HCT116 (cell line): ENCODE measurements around the gene PNPLA5. TPM values are rescaled to one million over a fixed set of nuclear protein-coding genes. Genes with fewer than 3 reads are reported as not detected.

ENCODE experiments used
- ATAC-seq: fragments of 200-7000 bp; cut with Tn5 transposase; 2 replicates; pipeline ENCODE4 v1.9.1; 2020; ENCODE audit warnings: mild to moderate bottlenecking, moderate library complexity
- BruUV-seq: library from RNA; stranded (reverse); fragments of 400-500 nt; replicated peaks from 2 replicates; lab custom pipeline; 2021; lab: Mats Ljungman, UMichigan
- CTCF ChIA-PET: fragments of 300-600 bp; sonication (Branson Sonifier 250); formaldehyde crosslinking; loops from one replicate; lab custom pipeline; 2021; ENCODE audit warnings: antibody characterized with exemption; lab: Charles Lee
- POLR2A ChIA-PET: fragments of 300-600, 350-600 bp; sonication (Branson Sonifier 250); formaldehyde crosslinking; loops from one replicate; lab custom pipeline; 2021; ENCODE audit warnings: antibody characterized with exemption; lab: Charles Lee
- RAD21 ChIA-PET, 2 experiments: fragments of 300-600 bp; sonication (Branson Sonifier 250); formaldehyde crosslinking; loops; one replicate each; lab custom pipeline; 2023; ENCODE audit warnings: low total read pairs in 2 of 2; ENCODE audit not compliant: uncharacterized antibody in 2 of 2, unreplicated experiment in 2 of 2, low non-redundant PET in 1 of 2; lab: Charles Lee
- DNase-seq: peaks from one replicate; pipeline ENCODE4 v3.0.0-alpha.2; 2010; ENCODE audit warnings: low read depth, low spot score
- H2AFZ ChIP-seq: fragments of 200-600 bp; shearing (Covaris generic), sonication (generic); 2 replicates; pipeline ENCODE4 v1.6.1; 2017; ENCODE audit warnings: low read depth, mixed run types, mixed read lengths, antibody characterized with exemption, low read length; ENCODE audit not compliant: poor library complexity, severe bottlenecking
- H3K27ac ChIP-seq: 2 replicates; pipeline ENCODE4 v1.5.1; 2012; ENCODE audit warnings: low read depth, low read length
- H3K27me3 ChIP-seq: fragments of 200-600 bp; sonication (generic); 2 replicates; pipeline ENCODE4 v1.6.1; 2016; ENCODE audit warnings: mixed run types, low read length, mixed read lengths; ENCODE audit not compliant: insufficient read depth
- H3K36me3 ChIP-seq, 2 experiments: fragments of 200-500 bp in 1 of 2; fragments of 200-600 bp in 1 of 2; sonication (Bioruptor generic) in 1 of 2; sonication (generic) in 1 of 2; 2 replicates each; pipeline versions ENCODE4 v1.5.1 to v1.6.1; 2014 to 2016; ENCODE audit warnings: low read length in 2 of 2, inconsistent platforms in 1 of 2, mixed read lengths in 1 of 2, mixed run types in 1 of 2; ENCODE audit not compliant: insufficient read depth in 2 of 2, control insufficient read depth in 1 of 2
- H3K4me1 ChIP-seq, 2 experiments: fragments of 200-600 bp in 1 of 2; sonication (generic) in 1 of 2; 2 replicates each; pipeline versions ENCODE4 v1.5.1 to v1.6.1; 2012 to 2017; ENCODE audit warnings: low read length in 2 of 2, inconsistent platforms in 1 of 2, mild to moderate bottlenecking in 1 of 2, mixed read lengths in 1 of 2, mixed run types in 1 of 2, moderate library complexity in 1 of 2; ENCODE audit not compliant: insufficient read depth in 2 of 2, control insufficient read depth in 1 of 2
- H3K4me2 ChIP-seq: fragments of 200-600 bp; sonication (generic); 2 replicates; pipeline ENCODE4 v1.6.1; 2017; ENCODE audit warnings: mixed run types, low read length, mixed read lengths
- H3K4me3 ChIP-seq, 2 experiments: fragments of 200-600 bp in 1 of 2; sonication (generic) in 1 of 2; replicated peaks in 1 of 2; 2 replicates each; pipeline ENCODE4 v1.5.1; 2011 to 2016; ENCODE audit warnings: low read length in 2 of 2, control low read depth in 1 of 2, low read depth in 1 of 2, mild to moderate bottlenecking in 1 of 2, mixed read lengths in 1 of 2, mixed run types in 1 of 2
- H3K79me2 ChIP-seq: fragments of 200-600 bp; sonication (generic); 2 replicates; pipeline ENCODE4 v1.6.1; 2017; ENCODE audit warnings: mild to moderate bottlenecking, mixed run types, low read length, moderate library complexity, mixed read lengths; ENCODE audit not compliant: insufficient read depth
- H3K9ac ChIP-seq: fragments of 200-600 bp; sonication (generic); 2 replicates; pipeline ENCODE4 v1.6.1; 2016; ENCODE audit warnings: low read length, mixed read lengths
- H3K9me2 ChIP-seq: fragments of 200-600 bp; sonication (generic), shearing (Covaris generic); 2 replicates; pipeline ENCODE4 v1.6.1; 2017; ENCODE audit warnings: mixed run types, mild to moderate bottlenecking, moderate library complexity; ENCODE audit not compliant: insufficient read depth
- H3K9me3 ChIP-seq, 2 experiments: fragments of 200-500 bp in 1 of 2; fragments of 200-600 bp in 1 of 2; sonication (Bioruptor generic) in 1 of 2; sonication (generic) in 1 of 2; 2 replicates each; pipeline ENCODE4 v1.6.1; 2014 to 2017; ENCODE audit warnings: low read length in 2 of 2, mixed read lengths in 2 of 2, inconsistent platforms in 1 of 2, low read depth in 1 of 2, mild to moderate bottlenecking in 1 of 2, mixed run types in 1 of 2, moderate library complexity in 1 of 2; ENCODE audit not compliant: control insufficient read depth in 1 of 2, insufficient read depth in 1 of 2
- H4K20me1 ChIP-seq: fragments of 200-600 bp; sonication (generic), shearing (Covaris generic); 2 replicates; pipeline ENCODE4 v1.6.1; 2017; ENCODE audit warnings: mixed run types, mild to moderate bottlenecking, moderate library complexity; ENCODE audit not compliant: insufficient read depth
- ATF3 ChIP-seq: IDR thresholded peaks from 2 replicates; pipeline ENCODE4 v1.6.1; 2012
- CEBPB ChIP-seq: IDR thresholded peaks from 2 replicates; pipeline ENCODE4 v1.6.1; 2012; ENCODE audit warnings: low read depth
- CTCF ChIP-seq, 3 experiments: fragments of 200-600 bp in 1 of 3; sonication (generic) in 1 of 3; IDR thresholded peaks in 2 of 3; conservative IDR thresholded peaks in 1 of 3; 2 replicates each; pipeline ENCODE4 v1.5.1; 2012 to 2017; ENCODE audit warnings: low read depth in 2 of 3, low read length in 2 of 3, antibody characterized with exemption in 1 of 3, borderline replicate concordance in 1 of 3, control low read depth in 1 of 3, mild to moderate bottlenecking in 1 of 3, mixed read lengths in 1 of 3, mixed run types in 1 of 3, moderate library complexity in 1 of 3; ENCODE audit not compliant: insufficient read depth in 1 of 3
- EZH2 ChIP-seq: fragments of 200-600 bp; sonication (generic); IDR thresholded peaks from 2 replicates; pipeline ENCODE4 v1.6.1; 2017; ENCODE audit warnings: antibody characterized with exemption, mixed run types
- EZH2phosphoT487 ChIP-seq: fragments of 200-600 bp; IDR thresholded peaks from 2 replicates; pipeline ENCODE4 v1.6.1; 2018; ENCODE audit warnings: antibody characterized with exemption, borderline replicate concordance
- FOSL1 ChIP-seq: IDR thresholded peaks from 2 replicates; pipeline ENCODE4 v1.6.1; 2012; ENCODE audit warnings: low read depth
- MAX ChIP-seq: IDR thresholded peaks from 2 replicates; pipeline ENCODE4 v1.6.1; 2012
- RAD21 ChIP-seq: IDR thresholded peaks from 2 replicates; pipeline ENCODE4 v1.6.1; 2012; ENCODE audit warnings: low read depth, mild to moderate bottlenecking
- REST ChIP-seq: IDR thresholded peaks from 2 replicates; pipeline ENCODE4 v1.6.1; 2012; ENCODE audit warnings: low read depth
- SIN3A ChIP-seq: IDR thresholded peaks from 2 replicates; pipeline ENCODE4 v1.6.1; 2012; ENCODE audit warnings: low read depth
- SRF ChIP-seq: IDR thresholded peaks from 2 replicates; pipeline ENCODE4 v1.6.1; 2012; ENCODE audit warnings: low read depth
- intact Hi-C: fragments of 100-400 bp; cut with micrococcal nuclease; formaldehyde crosslinking; loops from 2 replicates; pipeline ENCODE4 v1.10.0; 2022
- total RNA-seq: library from RNA; stranded (reverse); gene quantifications from one replicate; pipeline ENCODE4 v1.2.1, GENCODE V29; 2021; ENCODE audit not compliant: unreplicated experiment

PNPLA5 gene
- total RNA-seq, 1 experiment from 2014 or later = 2.9 TPM

GRCh38 chr22:43888740-43889139 is 3.1 kb downstream of the PNPLA5 start:
- no peaks in the 10 kb centered on the region for H3K36me3 ChIP-seq
- H3K79me2 ChIP-seq = no peaks in the 10 kb centered on the region
- H3K9ac ChIP-seq = no peak overlapping the region
- intact Hi-C loops = loop anchor here (10.0 kb wide), 2 partner anchors 196 to 736 kb away; no protein-coding TSS in a partner anchor
- H3K9me3 ChIP-seq = no peaks in the 10 kb centered on the region
- H3K4me3 ChIP-seq = no peak overlapping the region
- H4K20me1 ChIP-seq = no peaks in the 10 kb centered on the region
- H3K4me2 ChIP-seq = no peak overlapping the region
- RAD21 ChIA-PET = no interaction called here
- CTCF ChIA-PET = interaction anchor here (3.8 kb wide), 1 partner anchor 57 kb away, joined by 22 read pairs; no protein-coding TSS in a partner anchor
- H3K27me3 ChIP-seq = no peaks in the 10 kb centered on the region
- H3K4me1 ChIP-seq = peaks cover 0 to 11% of the 10 kb centered on the region in 2 experiments; a peak in 1 of 4 replicates
- H2AFZ ChIP-seq = no peak overlapping the region
- no peak for TF ChIP-seq MAX
- TF ChIP-seq CEBPB = no peak
- TF ChIP-seq ATF3 = no peak
- TF ChIP-seq EZH2phosphoT487 = no peak
- no peak for TF ChIP-seq SRF
- no peak for TF ChIP-seq RAD21
- TF ChIP-seq SIN3A = no peak
- TF ChIP-seq CTCF (IDR thresholded peaks at IDR 0.05 in 2 of 3, conservative IDR thresholded peaks at IDR 0.05 in 1 of 3; ENCODE audit: borderline replicate concordance in 1 of 3, insufficient read depth in 1 of 3, low read depth in 2 of 3, low read length in 2 of 3) = no peak
- TF ChIP-seq REST = no peak
- no peak for TF ChIP-seq EZH2
- TF ChIP-seq FOSL1 = no peak
- POLR2A ChIA-PET = no interaction called here
- no peaks in the 10 kb centered on the region for H3K9me2 ChIP-seq
- ATAC-seq = no peak
- no peak for DNase-seq
- H3K27ac ChIP-seq = no peak overlapping the region
- BruUV-seq = no TSS peak
